Kidney epithelial cell (primary cell): ENCODE measurements around the gene KIF26A. TPM values are rescaled to one million over a fixed set of nuclear protein-coding genes. Genes with fewer than 3 reads are reported as not detected.

Experiments used
- DNase-seq: peaks from one replicate; pipeline ENCODE4 v3.0.0-alpha.2; 2010; ENCODE audit warnings: low read depth
- H3K27me3 ChIP-seq: 2 replicates; pipeline ENCODE4 v1.6.0; 2011; ENCODE audit warnings: low read length; ENCODE audit not compliant: control insufficient read depth, insufficient read depth
- H3K36me3 ChIP-seq: 2 replicates; pipeline ENCODE4 v1.5.1; 2011; ENCODE audit warnings: low read length; ENCODE audit not compliant: control insufficient read depth, insufficient read depth
- H3K4me3 ChIP-seq: 2 replicates; pipeline ENCODE4 v1.5.1; 2011; ENCODE audit warnings: low read depth, mild to moderate bottlenecking, control low read depth, low read length
- total RNA-seq: library from RNA; depleted of rRNA; stranded (reverse); fragments of >200 nt; gene quantifications from 2 replicates; pipeline ENCODE4 v1.2.3, GENCODE V29; 2015
- TF ChIP-seq, protein P1 (sequence below): IDR thresholded peaks from 2 replicates; pipeline ENCODE4 v1.5.1; 2011; ENCODE audit warnings: mild to moderate bottlenecking, moderate library complexity, low read length, control low read depth, inconsistent platforms; ENCODE audit not compliant: insufficient read depth, poor library complexity, severe bottlenecking

Gene KIF26A
- total RNA-seq, 1 donor from 2014 or later: 0.21 TPM

DNA sequence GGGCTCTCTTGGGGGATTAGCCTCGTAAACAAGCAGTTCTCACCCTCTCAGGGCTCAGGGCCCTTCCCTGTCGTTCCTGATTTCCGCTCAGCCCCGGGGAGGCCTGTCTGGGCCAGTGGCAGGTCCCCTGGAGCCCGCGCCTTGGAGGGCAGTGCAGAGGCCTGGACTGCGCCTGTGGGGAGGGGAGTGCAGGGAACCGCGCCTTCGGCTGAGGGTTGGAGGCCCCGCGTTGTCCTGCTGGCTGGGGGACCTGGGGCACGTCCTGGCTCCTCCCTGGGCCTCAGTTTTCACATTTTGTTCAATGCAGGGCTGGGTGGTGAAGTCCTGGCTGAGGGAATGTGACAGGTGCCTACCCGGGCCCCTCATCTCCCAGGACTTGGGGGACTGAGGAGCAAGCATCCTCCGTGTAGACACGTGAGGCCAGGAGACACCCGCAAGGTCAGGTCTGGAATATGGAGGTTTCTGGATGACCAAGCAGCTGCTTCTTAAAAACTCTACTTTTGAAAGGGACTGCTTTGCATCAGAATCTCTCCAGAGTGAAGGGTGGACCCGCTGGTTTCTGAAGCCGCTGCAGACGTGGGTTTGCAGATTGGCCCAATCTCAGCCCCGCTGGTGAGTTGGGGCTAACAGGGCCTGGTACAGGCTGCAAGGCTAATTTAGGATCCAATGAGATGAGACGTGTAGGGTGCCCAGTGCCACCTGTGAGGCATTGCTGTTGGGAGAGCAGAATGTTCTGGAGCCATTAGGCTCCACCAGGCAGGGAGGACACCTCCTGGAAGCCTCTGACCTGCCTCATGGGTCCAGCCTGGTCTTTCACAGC, 80.2 kb downstream of the KIF26A start:
- Histone ChIP-seq H3K27me3 (no peaks in the 10 kb centered on the region), H3K36me3 (no peaks in the 10 kb centered on the region), H3K4me3 (no peak overlapping the region)
- TF ChIP-seq, protein P1, sequence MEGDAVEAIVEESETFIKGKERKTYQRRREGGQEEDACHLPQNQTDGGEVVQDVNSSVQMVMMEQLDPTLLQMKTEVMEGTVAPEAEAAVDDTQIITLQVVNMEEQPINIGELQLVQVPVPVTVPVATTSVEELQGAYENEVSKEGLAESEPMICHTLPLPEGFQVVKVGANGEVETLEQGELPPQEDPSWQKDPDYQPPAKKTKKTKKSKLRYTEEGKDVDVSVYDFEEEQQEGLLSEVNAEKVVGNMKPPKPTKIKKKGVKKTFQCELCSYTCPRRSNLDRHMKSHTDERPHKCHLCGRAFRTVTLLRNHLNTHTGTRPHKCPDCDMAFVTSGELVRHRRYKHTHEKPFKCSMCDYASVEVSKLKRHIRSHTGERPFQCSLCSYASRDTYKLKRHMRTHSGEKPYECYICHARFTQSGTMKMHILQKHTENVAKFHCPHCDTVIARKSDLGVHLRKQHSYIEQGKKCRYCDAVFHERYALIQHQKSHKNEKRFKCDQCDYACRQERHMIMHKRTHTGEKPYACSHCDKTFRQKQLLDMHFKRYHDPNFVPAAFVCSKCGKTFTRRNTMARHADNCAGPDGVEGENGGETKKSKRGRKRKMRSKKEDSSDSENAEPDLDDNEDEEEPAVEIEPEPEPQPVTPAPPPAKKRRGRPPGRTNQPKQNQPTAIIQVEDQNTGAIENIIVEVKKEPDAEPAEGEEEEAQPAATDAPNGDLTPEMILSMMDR: no peak
- DNase-seq: no peak

DNA sequence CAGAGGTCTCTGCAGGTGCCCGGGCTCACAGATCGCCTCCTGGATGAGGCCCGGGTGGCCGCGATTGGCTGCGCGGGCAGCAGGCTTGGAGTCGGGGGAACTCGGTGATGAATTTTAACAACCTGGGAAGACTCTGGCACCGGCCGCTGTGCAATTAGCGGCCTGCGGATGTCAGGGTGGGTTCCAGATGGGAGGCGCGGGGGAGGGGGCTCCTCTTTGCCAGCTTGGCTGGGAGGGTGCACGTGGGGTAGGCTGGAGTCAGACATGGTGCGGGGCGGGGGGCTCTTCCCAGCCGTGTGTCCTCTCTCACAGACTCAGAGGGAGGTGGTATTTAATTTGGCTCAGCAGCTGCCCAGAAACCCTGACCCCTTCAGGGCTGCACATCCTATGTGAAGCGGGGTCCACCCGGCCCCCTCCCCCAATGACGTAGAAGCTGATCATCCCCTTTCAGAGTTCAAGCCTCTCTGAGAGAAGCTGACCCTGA, 81.4 kb downstream of the KIF26A start:
- Histone ChIP-seq H3K36me3 (no peaks in the 10 kb centered on the region), H3K4me3 (no peak overlapping the region), H3K27me3 (no peaks in the 10 kb centered on the region)
- TF ChIP-seq, protein P1: no peak
- no peak for DNase-seq

DNA sequence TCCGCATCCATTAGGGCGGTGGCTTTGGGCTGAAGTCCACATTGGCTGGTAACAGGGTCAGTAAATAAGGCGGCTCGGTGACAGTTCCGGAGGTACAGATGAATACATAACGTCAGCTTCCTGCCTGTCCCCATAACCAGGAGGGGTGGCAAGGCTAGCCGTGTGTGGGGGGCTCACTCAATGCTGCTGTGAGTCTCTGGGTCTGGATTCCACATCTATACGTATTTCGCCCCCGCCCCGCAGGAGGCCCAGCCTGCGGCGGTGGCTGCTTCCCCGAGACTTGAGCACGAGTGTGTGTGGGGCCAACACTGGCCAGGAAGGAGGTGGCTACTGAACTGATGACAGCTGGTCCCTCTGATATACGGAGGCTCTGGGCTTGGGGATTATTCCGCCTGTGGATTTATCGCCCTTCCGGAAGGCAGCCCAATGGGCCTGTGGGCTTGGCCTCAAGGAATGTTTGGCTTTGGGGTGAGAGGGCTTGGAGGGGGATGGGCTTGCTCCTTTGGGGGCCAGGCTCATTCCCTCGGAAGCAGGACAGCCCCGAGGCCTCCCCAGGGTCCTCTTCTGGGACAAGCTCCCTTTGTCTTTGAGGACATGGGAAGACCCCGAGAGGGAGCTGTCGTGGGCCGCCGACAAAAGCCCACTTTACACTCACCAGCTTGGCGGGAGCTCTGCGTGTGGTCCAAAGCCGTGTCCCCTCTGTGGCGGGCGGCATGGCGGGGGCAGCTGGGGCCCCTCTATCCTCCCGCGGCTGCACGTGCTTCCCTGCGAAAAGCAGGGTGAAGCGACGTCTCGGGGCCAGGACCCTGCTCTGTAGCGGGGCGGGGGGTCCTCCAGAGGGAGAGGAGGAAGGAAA, 82.1 kb downstream of the KIF26A start:
- TF ChIP-seq, protein P1: no peak
- H3K4me3 ChIP-seq: no peak overlapping the region
- H3K36me3 ChIP-seq: no peaks in the 10 kb centered on the region
- no peak for DNase-seq
- H3K27me3 ChIP-seq: no peaks in the 10 kb centered on the region

DNA sequence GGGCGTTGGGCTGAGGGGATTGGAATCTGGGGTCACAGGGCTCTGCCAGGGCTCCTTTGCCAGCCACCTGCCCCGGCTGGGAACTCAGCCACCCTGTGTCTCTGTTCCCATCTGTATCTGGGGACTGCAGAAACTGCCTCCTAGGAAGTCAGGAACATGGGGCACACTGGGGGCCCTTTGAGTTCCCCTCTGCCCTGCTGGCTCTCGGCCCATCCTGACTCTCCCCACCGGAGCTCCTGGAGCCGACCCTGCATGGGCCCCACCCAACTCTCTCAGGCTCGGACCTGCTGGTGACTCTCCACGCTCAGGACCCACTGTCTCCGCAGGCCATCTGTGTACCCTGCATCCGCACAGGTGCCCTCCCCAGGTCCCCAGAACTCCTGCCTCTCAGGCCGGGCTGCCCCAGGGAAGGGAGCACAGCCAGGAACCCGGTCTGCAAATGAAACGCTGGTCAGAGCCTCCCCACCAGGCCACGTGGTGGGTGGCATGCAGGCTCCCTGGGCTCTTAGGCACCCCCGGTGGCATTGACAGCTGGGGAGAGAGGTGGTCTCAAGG, 82.8 kb downstream of the KIF26A start:
- no peaks in the 10 kb centered on the region for H3K36me3 ChIP-seq
- TF ChIP-seq, protein P1: no peak
- H3K4me3 ChIP-seq: no peak overlapping the region
- no peaks in the 10 kb centered on the region for H3K27me3 ChIP-seq
- DNase-seq: no peak

DNA sequence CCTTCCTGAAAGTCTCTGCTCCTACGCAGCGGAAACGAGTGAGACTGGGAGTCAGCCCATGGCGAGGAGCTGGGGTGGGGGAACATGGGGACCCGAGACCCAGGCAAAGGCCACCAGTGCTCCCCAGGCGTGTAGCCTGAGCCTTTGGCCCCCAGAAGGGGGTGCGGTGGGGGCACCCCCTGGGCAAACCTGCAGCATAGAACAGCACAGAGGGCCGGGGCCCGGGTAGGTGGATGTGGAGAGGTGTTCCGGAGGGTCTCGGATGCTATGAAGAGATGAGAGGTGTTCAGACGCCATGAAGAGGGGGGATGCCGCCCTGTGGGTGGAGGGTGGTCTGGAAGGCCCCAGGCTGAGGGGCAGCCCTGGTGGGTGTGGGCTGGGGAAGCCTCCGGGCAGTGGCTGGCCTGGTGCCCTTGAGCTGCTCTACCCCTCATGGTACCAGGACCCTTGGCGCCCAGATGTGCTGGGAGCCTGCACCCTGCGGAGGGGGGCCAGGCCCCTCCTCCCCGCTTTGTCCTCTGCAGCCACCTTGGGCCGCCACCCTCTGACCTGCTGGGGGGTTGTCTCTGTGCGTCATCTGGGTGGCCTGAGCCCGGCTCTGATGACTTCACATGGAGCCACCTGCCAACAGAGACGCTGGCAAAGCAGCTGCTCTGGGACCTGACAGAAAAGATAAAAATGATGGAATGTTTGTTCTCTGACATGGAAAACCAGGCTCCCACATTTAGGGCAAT, 83.4 kb downstream of the KIF26A start:
- Histone ChIP-seq H3K27me3 (no peaks in the 10 kb centered on the region), H3K36me3 (no peaks in the 10 kb centered on the region), H3K4me3 (no peak overlapping the region)
- no peak for DNase-seq
- TF ChIP-seq, protein P1: no peak
